H1 (cell line): ENCODE data around the gene CHST12. TPM values are rescaled to one million over a fixed set of nuclear protein-coding genes. Genes with fewer than 3 reads are reported as not detected.

Experiments used
- CTCF ChIA-PET: fragments of 300-600 bp; sonication (Branson Sonifier 250); formaldehyde crosslinking; loops from one replicate; lab custom pipeline; 2021; ENCODE audit not compliant: partially characterized antibody; lab: Charles Lee
- POLR2A ChIA-PET: fragments of 300-600 bp; sonication (Branson Sonifier 250); formaldehyde crosslinking; loops from one replicate; lab custom pipeline; 2021; ENCODE audit warnings: inconsistent platforms; ENCODE audit not compliant: partially characterized antibody; lab: Charles Lee
- DNase-seq, 2 experiments: peaks; one replicate each; pipeline versions ENCODE4 v3.0.0 to v3.0.0-alpha.2; 2010 to 2022; ENCODE audit warnings: low spot score in 2 of 2, low read depth in 1 of 2, mixed read lengths in 1 of 2
- FAIRE-seq: peaks from 2 replicates; lab custom pipeline; 2011; peaks lifted over from hg19 to GRCh38; lab: Jason Lieb, UNC
- H2AFZ ChIP-seq: 2 replicates; pipeline ENCODE4 v1.8.1; 2012; ENCODE audit warnings: low read length, inconsistent platforms
- H2AK5ac ChIP-seq: 2 replicates; pipeline ENCODE4 v1.6.1; 2013; ENCODE audit warnings: low read depth, low read length
- H2BK120ac ChIP-seq: replicated peaks from 2 replicates; pipeline ENCODE3; 2013; ENCODE audit warnings: low read depth, low read length, inconsistent platforms
- H2BK12ac ChIP-seq: 2 replicates; pipeline ENCODE4 v1.6.1; 2013; ENCODE audit warnings: low read depth, low read length
- H2BK15ac ChIP-seq: 2 replicates; pipeline ENCODE4 v1.6.1; 2013; ENCODE audit warnings: low read length
- H2BK20ac ChIP-seq: 2 replicates; pipeline ENCODE4 v1.6.1; 2013; ENCODE audit warnings: low read length
- H2BK5ac ChIP-seq: 2 replicates; pipeline ENCODE4 v1.6.1; 2013; ENCODE audit warnings: low read depth, low read length
- H3K14ac ChIP-seq: 2 replicates; pipeline ENCODE4 v1.6.1; 2013; ENCODE audit warnings: inconsistent platforms; ENCODE audit not compliant: insufficient read length
- H3K18ac ChIP-seq: 2 replicates; pipeline ENCODE4 v1.6.1; 2013; ENCODE audit warnings: low read length; ENCODE audit errors: extremely low read depth
- H3K23ac ChIP-seq: 2 replicates; pipeline ENCODE4 v1.6.1; 2013; ENCODE audit warnings: inconsistent platforms; ENCODE audit not compliant: insufficient read length
- H3K23me2 ChIP-seq: 2 replicates; pipeline ENCODE4 v1.6.1; 2013; ENCODE audit warnings: low read depth, low read length
- H3K27ac ChIP-seq: 2 replicates; pipeline ENCODE4 v1.6.1; 2011; ENCODE audit warnings: low read depth, low read length, inconsistent platforms
- H3K27me3 ChIP-seq, 4 experiments: replicated peaks in 1 of 4; 1 replicate in 1 of 4; 2 replicates in 3 of 4; pipeline versions ENCODE4 v1.6.1 to v1.8.1; 2011 to 2013; ENCODE audit warnings: low read length in 3 of 4, mild to moderate bottlenecking in 3 of 4, inconsistent platforms in 2 of 4, mixed read lengths in 2 of 4, moderate library complexity in 1 of 4; ENCODE audit not compliant: control insufficient read depth in 3 of 4, insufficient read depth in 3 of 4; ENCODE audit errors: extremely low read depth in 1 of 4
- H3K36me3 ChIP-seq, 4 experiments: 2 replicates each; pipeline versions ENCODE4 v1.6.1 to v1.8.1; 2011 to 2013; ENCODE audit warnings: mild to moderate bottlenecking in 4 of 4, low read length in 3 of 4, moderate library complexity in 2 of 4, control low read depth in 1 of 4, inconsistent platforms in 1 of 4; ENCODE audit not compliant: insufficient read depth in 4 of 4, control insufficient read depth in 2 of 4
- H3K4ac ChIP-seq: replicated peaks from 2 replicates; pipeline ENCODE3; 2013; ENCODE audit warnings: low read length, low read depth, mixed read lengths, inconsistent platforms; ENCODE audit not compliant: insufficient read length
- H3K4me1 ChIP-seq, 4 experiments: replicated peaks in 1 of 4; 1 replicate in 1 of 4; 2 replicates in 3 of 4; pipeline versions ENCODE4 v1.6.1 to v1.8.1; 2011 to 2013; ENCODE audit warnings: low read length in 3 of 4, inconsistent platforms in 2 of 4, mixed read lengths in 1 of 4; ENCODE audit not compliant: insufficient read depth in 4 of 4, control insufficient read depth in 3 of 4
- H3K4me2 ChIP-seq, 2 experiments: 2 replicates each; pipeline versions ENCODE4 v1.6.1 to v1.8.1; 2011 to 2013; ENCODE audit warnings: low read depth in 2 of 2, low read length in 2 of 2, control low read depth in 1 of 2, inconsistent platforms in 1 of 2, mild to moderate bottlenecking in 1 of 2; ENCODE audit not compliant: insufficient read depth in 1 of 2
- H3K4me3 ChIP-seq, 4 experiments: fragments of 200-600, 300-600 bp in 1 of 4; sonication (generic), shearing (Covaris generic), sonication (Bioruptor Twin) in 1 of 4; 2 replicates each; pipeline versions ENCODE4 v1.5.1 to v1.8.1; 2011 to 2016; ENCODE audit warnings: low read length in 4 of 4, low read depth in 3 of 4, control low read depth in 2 of 4, inconsistent platforms in 2 of 4, mild to moderate bottlenecking in 2 of 4, mixed read lengths in 1 of 4, moderate library complexity in 1 of 4; ENCODE audit not compliant: insufficient read depth in 2 of 4; ENCODE audit errors: extremely low read depth in 1 of 4
- H3K56ac ChIP-seq: replicated peaks from 2 replicates; pipeline ENCODE3; 2013; ENCODE audit warnings: low read depth, mild to moderate bottlenecking, mixed read lengths, low read length, inconsistent platforms; ENCODE audit not compliant: insufficient read length
- H3K79me1 ChIP-seq: 2 replicates; pipeline ENCODE4 v1.6.1; 2013; ENCODE audit warnings: low read depth, low read length, control low read depth
- H3K79me2 ChIP-seq, 2 experiments: 2 replicates each; pipeline versions ENCODE4 v1.6.1 to v1.8.1; 2012 to 2013; ENCODE audit warnings: low read length in 2 of 2, mild to moderate bottlenecking in 2 of 2, inconsistent platforms in 1 of 2; ENCODE audit not compliant: insufficient read depth in 2 of 2, control insufficient read depth in 1 of 2
- H3K9ac ChIP-seq, 4 experiments: replicated peaks in 1 of 4; 1 replicate in 1 of 4; 2 replicates in 3 of 4; pipeline versions ENCODE4 v1.6.1 to v1.8.1; 2011 to 2013; ENCODE audit warnings: low read depth in 3 of 4, low read length in 3 of 4, control low read depth in 2 of 4, mild to moderate bottlenecking in 2 of 4, moderate library complexity in 2 of 4, inconsistent platforms in 1 of 4; ENCODE audit errors: extremely low read depth in 1 of 4
- H3K9me3 ChIP-seq, 2 experiments: 2 replicates each; pipeline versions ENCODE4 v1.6.1 to v1.8.1; 2012 to 2013; ENCODE audit warnings: mild to moderate bottlenecking in 2 of 2, moderate library complexity in 2 of 2, control low read depth in 1 of 2, inconsistent platforms in 1 of 2, low read depth in 1 of 2, low read length in 1 of 2, mixed read lengths in 1 of 2; ENCODE audit not compliant: insufficient read depth in 2 of 2
- H4K20me1 ChIP-seq, 2 experiments: replicated peaks in 1 of 2; 2 replicates each; pipeline versions ENCODE3 to v1.8.1; 2011 to 2013; ENCODE audit warnings: inconsistent platforms in 2 of 2, low read length in 2 of 2, mild to moderate bottlenecking in 1 of 2; ENCODE audit not compliant: insufficient read depth in 2 of 2, control insufficient read depth in 1 of 2
- H4K5ac ChIP-seq: 2 replicates; pipeline ENCODE4 v1.6.1; 2013; ENCODE audit warnings: low read length, low read depth, mixed read lengths, inconsistent platforms; ENCODE audit not compliant: insufficient read length
- H4K8ac ChIP-seq: 2 replicates; pipeline ENCODE4 v1.8.0; 2013; ENCODE audit warnings: mild to moderate bottlenecking, moderate library complexity, low read length, inconsistent platforms; ENCODE audit not compliant: insufficient read depth; ENCODE audit errors: extremely low read depth
- H4K91ac ChIP-seq: replicated peaks from 2 replicates; pipeline ENCODE3; 2013; ENCODE audit warnings: low read length, mixed read lengths, inconsistent platforms; ENCODE audit not compliant: insufficient read length
- GABPA ChIP-seq: IDR thresholded peaks from 2 replicates; pipeline ENCODE4 v1.6.1; 2011; ENCODE audit warnings: mild to moderate bottlenecking, low read length, moderate library complexity, borderline replicate concordance; ENCODE audit not compliant: insufficient read depth
- PHF8 ChIP-seq: fragments of 200-600 bp; sonication (generic); conservative IDR thresholded peaks from 2 replicates; pipeline ENCODE4 v1.7.1; 2012; ENCODE audit warnings: low read depth, mild to moderate bottlenecking, inconsistent platforms, low read length, moderate library complexity
- POLR2AphosphoS5 ChIP-seq: IDR thresholded peaks from 2 replicates; pipeline ENCODE4 v1.6.1; 2011; ENCODE audit warnings: low read depth, low read length
- POU5F1 ChIP-seq: IDR thresholded peaks from 2 replicates; pipeline ENCODE4 v1.6.1; 2011; ENCODE audit warnings: low read depth, mild to moderate bottlenecking, low read length, moderate library complexity
- TBP ChIP-seq: IDR thresholded peaks from 2 replicates; pipeline ENCODE4 v1.6.1; 2011; ENCODE audit warnings: low read depth, low read length, improper control_type of control experiment
- WGBS, 2 experiments: shearing (Covaris generic) in 1 of 2; methylation state at CpG; one replicate each; pipeline versions ENCODE4 v1.1.6 to v1.1.7; 2013 to 2015; ENCODE audit warnings: low lambda C conversion rate in 2 of 2, mixed read lengths in 2 of 2, inconsistent platforms in 1 of 2, low coverage in 1 of 2, missing lambda C conversion rate in 1 of 2; ENCODE audit not compliant: insufficient replicate concordance in 2 of 2, insufficient coverage in 1 of 2, insufficient read length in 1 of 2; ENCODE audit errors: extremely low coverage in 1 of 2, missing lambda C conversion rate in 1 of 2; 5-methylcytosine and 5-hydroxymethylcytosine counted together
- polyA plus RNA-seq, 7 experiments: library from polyadenylated mRNA; depleted of rRNA in 3 of 7; stranded (reverse) in 5 of 7; unstranded in 2 of 7; fragments of >200 nt in 5 of 7; fragments of 200-250 nt in 2 of 7; gene quantifications; 1 replicate in 5 of 7; 2 replicates in 1 of 7; 4 replicates in 1 of 7; pipeline versions ENCODE4 v1.2.1 to v1.2.3, GENCODE V29; 2011 to 2013; ENCODE audit warnings: missing spikeins in 2 of 7, mixed read lengths in 2 of 7
- total RNA-seq: library from RNA; stranded (reverse); fragmentation: NEBNext Ultra II Directional; extraction: Animal tissue kit (Norgen Biotek cat#: 25700); gene quantifications from 2 replicates; pipeline ENCODE4 v1.2.1, GENCODE V29; 2021

The CHST12 gene
- total and polyA plus RNA-seq, 2 of the 8 experiments (the other 6 are each of a cell fraction or from before 2014, with no cell fraction given), result 13.4 to 24.1 TPM

- Histone ChIP-seq H2AK5ac (no peak overlapping the region), H3K36me3 (peaks cover 37 to 56% (median 48%) of the 10 kb centered on the region in 4 experiments), H2BK5ac (no peak overlapping the region), H2BK120ac (no peak overlapping the region), H2BK12ac (no peak overlapping the region), H2BK15ac (no peak overlapping the region), H3K4me2 (no peak overlapping the region), H3K4me1 (no peaks in the 10 kb centered on the region), H4K5ac (no peak overlapping the region), H3K27me3 (no peaks in the 10 kb centered on the region), H3K79me2 (peaks cover 0 to 41% of the 10 kb centered on the region in 2 experiments; a peak in 2 of 4 replicates), H3K56ac (no peak overlapping the region), H3K4me3 (no peak overlapping the region), H4K20me1 (peaks cover 30 to 45% of the 10 kb centered on the region in 2 experiments), H3K9me3 (no peaks in the 10 kb centered on the region), H4K8ac (no peak overlapping the region), H3K27ac (no peak overlapping the region), H2AFZ (no peak overlapping the region), H3K14ac (no peak overlapping the region), H3K23ac (no peak overlapping the region), H3K23me2 (no peaks in the 10 kb centered on the region), H3K9ac (no peak overlapping the region), H3K4ac (no peak overlapping the region), H4K91ac (no peak overlapping the region), H3K18ac (no peak overlapping the region), H2BK20ac (no peak overlapping the region), H3K79me1 (peaks cover 14% of the 10 kb centered on the region)
- DNase-seq (no peak), FAIRE-seq (no peak)
- ChIA-PET POLR2A (interaction anchor here (0.6 to 2.3 kb wide), 5 partner anchors 10 to 100 kb away, joined by 3 to 12 read pairs (median 6); partner anchors contain the start of gene EIF3B), CTCF (interaction anchor here (0.7 to 1.7 kb wide), 5 partner anchors 12 to 148 kb away, joined by 3 to 5 read pairs (median 3); partner anchors contain the start of gene MAD1L1)
- WGBS, 2 experiments, result 93% methylated on average over 27 of the region's 34 CpGs; no CpG with 5 or more reads in 1 of the 2 experiments
- TF ChIP-seq POU5F1 (no peak), TBP (no peak), POLR2AphosphoS5 (no peak), PHF8 (no peak), GABPA (no peak)
Measured at GRCh38 chr7:2379821-2380450, 23.5 kb upstream of the CHST12 start.
